Ishikawa (cell line): ENCODE results near the gene FAM98A.

Experiments used
- CEBPB ChIP-seq: IDR thresholded peaks from 2 replicates; pipeline ENCODE4 v1.6.1; 2012
- CREB1 ChIP-seq: IDR thresholded peaks from 2 replicates; pipeline ENCODE4 v1.6.1; 2012; ENCODE audit warnings: low read depth
- EGR1 ChIP-seq: IDR thresholded peaks from 2 replicates; pipeline ENCODE4 v1.6.1; 2012
- EP300 ChIP-seq: IDR thresholded peaks from 2 replicates; pipeline ENCODE4 v1.6.1; 2012; ENCODE audit warnings: borderline replicate concordance
- NFIC ChIP-seq: IDR thresholded peaks from 2 replicates; pipeline ENCODE4 v1.6.1; 2012
- RAD21 ChIP-seq: IDR thresholded peaks from 2 replicates; pipeline ENCODE4 v1.6.1; 2012; ENCODE audit warnings: low read depth
- TAF1 ChIP-seq: IDR thresholded peaks from 2 replicates; pipeline ENCODE4 v1.6.1; 2012; ENCODE audit warnings: low read depth, mild to moderate bottlenecking
- TEAD4 ChIP-seq: IDR thresholded peaks from 2 replicates; pipeline ENCODE4 v1.6.1; 2012
- YY1 ChIP-seq: IDR thresholded peaks from 2 replicates; pipeline ENCODE4 v1.6.1; 2012; ENCODE audit warnings: low read depth
- ZBTB7A ChIP-seq: IDR thresholded peaks from 2 replicates; pipeline ENCODE4 v1.6.1; 2012; ENCODE audit warnings: low read depth
- TF ChIP-seq, protein P1 (sequence below): IDR thresholded peaks from 2 replicates; pipeline ENCODE4 v1.6.1; 2012
- TF ChIP-seq, protein P2 (sequence below): IDR thresholded peaks from 2 replicates; pipeline ENCODE4 v1.6.1; 2012
- TF ChIP-seq, protein P3 (sequence below): IDR thresholded peaks from 2 replicates; pipeline ENCODE4 v1.6.1; 2012; ENCODE audit warnings: low read depth, mild to moderate bottlenecking

DNA sequence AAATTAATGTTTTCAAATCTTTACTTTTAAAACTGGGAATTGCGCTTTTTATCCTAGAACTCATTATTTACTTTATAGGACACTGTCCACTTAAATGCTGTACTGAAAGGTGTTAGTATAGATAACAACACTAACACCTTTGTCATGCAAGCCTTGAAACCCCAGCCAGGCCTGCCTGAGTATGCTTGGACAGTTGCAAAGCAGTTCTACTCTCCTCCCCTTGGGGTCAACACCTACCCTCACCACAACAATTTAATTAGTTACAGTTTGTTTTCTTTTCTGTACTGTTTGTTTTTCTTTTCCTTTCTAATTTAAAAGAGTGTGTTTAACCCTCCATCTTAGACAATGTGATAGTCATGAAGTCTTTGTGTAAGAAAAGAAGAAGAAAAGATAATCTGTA, 18.9 kb upstream of the FAM98A start:
- TF ChIP-seq, protein P1, sequence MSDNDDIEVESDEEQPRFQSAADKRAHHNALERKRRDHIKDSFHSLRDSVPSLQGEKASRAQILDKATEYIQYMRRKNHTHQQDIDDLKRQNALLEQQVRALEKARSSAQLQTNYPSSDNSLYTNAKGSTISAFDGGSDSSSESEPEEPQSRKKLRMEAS: no peak
- no peak for TF ChIP-seq CEBPB
- no peak for TF ChIP-seq TAF1
- TF ChIP-seq, protein P2, sequence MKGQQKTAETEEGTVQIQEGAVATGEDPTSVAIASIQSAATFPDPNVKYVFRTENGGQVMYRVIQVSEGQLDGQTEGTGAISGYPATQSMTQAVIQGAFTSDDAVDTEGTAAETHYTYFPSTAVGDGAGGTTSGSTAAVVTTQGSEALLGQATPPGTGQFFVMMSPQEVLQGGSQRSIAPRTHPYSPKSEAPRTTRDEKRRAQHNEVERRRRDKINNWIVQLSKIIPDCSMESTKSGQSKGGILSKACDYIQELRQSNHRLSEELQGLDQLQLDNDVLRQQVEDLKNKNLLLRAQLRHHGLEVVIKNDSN: no peak
- TF ChIP-seq YY1: no peak
- TF ChIP-seq CREB1: no peak
- TF ChIP-seq NFIC: no peak
- no peak for TF ChIP-seq RAD21
- TF ChIP-seq, protein P3, sequence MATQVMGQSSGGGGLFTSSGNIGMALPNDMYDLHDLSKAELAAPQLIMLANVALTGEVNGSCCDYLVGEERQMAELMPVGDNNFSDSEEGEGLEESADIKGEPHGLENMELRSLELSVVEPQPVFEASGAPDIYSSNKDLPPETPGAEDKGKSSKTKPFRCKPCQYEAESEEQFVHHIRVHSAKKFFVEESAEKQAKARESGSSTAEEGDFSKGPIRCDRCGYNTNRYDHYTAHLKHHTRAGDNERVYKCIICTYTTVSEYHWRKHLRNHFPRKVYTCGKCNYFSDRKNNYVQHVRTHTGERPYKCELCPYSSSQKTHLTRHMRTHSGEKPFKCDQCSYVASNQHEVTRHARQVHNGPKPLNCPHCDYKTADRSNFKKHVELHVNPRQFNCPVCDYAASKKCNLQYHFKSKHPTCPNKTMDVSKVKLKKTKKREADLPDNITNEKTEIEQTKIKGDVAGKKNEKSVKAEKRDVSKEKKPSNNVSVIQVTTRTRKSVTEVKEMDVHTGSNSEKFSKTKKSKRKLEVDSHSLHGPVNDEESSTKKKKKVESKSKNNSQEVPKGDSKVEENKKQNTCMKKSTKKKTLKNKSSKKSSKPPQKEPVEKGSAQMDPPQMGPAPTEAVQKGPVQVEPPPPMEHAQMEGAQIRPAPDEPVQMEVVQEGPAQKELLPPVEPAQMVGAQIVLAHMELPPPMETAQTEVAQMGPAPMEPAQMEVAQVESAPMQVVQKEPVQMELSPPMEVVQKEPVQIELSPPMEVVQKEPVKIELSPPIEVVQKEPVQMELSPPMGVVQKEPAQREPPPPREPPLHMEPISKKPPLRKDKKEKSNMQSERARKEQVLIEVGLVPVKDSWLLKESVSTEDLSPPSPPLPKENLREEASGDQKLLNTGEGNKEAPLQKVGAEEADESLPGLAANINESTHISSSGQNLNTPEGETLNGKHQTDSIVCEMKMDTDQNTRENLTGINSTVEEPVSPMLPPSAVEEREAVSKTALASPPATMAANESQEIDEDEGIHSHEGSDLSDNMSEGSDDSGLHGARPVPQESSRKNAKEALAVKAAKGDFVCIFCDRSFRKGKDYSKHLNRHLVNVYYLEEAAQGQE: no peak
- no peak for TF ChIP-seq EGR1
- TF ChIP-seq TEAD4: no peak
- TF ChIP-seq ZBTB7A: no peak
- TF ChIP-seq EP300: no peak
